GM21360 (cell line): ENCODE results near the gene ATP1B3.
"Not testable (repeated sequence)": the region's sequence is repeated elsewhere in the genome, so short reads cannot be mapped to it uniquely, and the experiment has no call there.

ENCODE experiments used
- ATAC-seq: cut with Tn5 transposase; IDR thresholded peaks from one replicate; pipeline ENCODE4 v1.9.1; 2021; ENCODE audit warnings: mild to moderate bottlenecking, moderate library complexity; ENCODE audit not compliant: unreplicated experiment

The ATP1B3 gene

GRCh38 chr3:141876381-141876890 is at the start of gene ATP1B3:
ATP1B3 (plus strand) TSS chr3:141876643; CDS start chr3:141876802, 159 bp downstream.
- ATAC-seq: peak; percentile 72

GRCh38 chr3:141828487-141828886 is 48.0 kb upstream of the ATP1B3 start:
- ATAC-seq: no peak

DNA sequence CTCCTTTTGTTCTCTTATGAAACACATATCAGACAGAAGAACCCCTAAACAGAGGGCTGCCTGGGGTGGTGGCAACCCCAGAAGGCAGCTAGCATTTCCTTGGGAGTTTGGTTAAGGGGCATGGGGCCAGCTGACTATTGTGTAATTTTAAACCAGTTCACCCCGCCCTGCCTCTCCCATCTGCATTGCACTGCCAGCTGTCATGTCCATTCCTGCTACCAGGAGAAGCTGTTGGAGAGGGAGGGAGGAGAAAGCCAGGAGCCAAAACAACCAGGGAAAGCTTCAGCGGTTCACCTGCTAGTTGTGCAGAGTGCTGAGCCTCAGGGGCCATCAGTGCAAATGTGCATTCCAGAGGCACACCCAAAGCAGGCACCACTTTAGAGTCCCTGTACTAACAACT is 47.6 kb upstream of the ATP1B3 start:
- ATAC-seq: no peak

DNA sequence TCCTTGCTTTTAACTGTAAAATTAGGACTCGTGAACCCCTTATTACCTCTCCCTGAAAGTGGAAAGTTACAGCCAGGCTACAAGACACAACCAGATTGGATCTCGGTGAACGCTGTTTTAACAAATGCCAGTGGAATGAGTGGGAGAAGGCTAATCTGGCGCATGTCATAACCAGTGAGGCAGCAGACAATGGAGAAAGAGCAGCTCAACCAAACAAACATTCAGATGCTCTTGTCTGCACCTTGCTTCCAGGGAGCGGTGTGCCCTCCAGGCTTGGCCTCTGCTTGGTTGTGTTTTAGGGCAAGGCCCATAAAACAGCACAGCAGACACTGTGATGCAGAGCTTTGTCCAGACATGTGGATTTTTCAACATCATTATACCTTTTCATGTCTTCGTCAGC is 45.9 kb upstream of the ATP1B3 start:
- ATAC-seq: no peak

DNA sequence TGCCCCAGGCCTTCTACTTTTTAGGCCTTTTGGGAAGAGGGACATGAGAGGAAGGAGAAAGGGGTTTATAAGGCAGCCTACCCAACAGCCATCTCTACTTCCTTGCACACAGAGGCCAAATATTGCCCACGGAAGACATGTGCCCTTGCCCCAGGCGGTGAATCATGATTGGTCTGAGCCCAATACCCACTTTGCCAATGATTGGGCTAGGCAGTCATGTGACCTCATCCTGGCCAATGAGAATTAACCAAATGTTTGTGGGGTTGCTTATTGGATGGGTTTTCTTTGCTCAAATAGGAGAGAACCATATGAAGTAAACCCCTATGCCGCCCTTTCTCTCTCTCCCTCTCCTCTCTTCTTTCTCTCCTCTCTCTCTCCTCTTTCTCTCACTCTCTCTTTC is 42.2 kb upstream of the ATP1B3 start:
- ATAC-seq: no peak

DNA sequence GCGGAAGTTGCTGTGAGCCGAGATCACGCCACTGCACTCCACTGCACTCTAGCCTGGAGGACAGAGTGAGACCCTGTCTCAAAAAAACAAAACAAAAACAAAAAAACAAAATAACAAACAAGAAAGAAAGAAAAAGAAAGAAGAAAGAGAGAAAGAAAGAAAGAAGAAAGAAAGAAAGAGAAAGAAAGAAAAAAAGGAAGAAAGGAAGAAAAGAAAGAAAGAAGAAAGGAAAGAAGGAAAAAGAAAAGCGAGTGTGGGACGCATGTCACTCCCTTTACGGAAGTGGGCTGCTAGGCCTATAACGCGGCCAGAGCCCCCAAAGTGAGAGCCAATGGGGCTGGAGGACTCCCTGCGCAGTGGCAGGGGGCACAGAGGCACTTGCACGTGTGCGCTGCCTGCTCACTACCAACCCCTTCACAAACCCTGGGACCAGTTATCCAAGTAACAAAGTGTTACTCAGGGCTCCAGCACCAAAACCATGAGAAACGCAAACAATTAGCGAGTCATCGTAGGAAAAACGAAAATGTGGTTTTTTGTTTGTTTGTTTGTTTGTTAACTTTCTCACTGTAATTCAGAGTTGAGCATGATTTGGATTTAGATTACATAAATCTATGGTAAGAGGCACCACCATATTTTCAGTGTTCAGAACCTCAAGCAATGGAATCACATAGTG is 40.8 kb upstream of the ATP1B3 start:
- ATAC-seq: no peak

GRCh38 chr3:141839389-141839788 is 37.1 kb upstream of the ATP1B3 start:
- ATAC-seq: no peak

DNA sequence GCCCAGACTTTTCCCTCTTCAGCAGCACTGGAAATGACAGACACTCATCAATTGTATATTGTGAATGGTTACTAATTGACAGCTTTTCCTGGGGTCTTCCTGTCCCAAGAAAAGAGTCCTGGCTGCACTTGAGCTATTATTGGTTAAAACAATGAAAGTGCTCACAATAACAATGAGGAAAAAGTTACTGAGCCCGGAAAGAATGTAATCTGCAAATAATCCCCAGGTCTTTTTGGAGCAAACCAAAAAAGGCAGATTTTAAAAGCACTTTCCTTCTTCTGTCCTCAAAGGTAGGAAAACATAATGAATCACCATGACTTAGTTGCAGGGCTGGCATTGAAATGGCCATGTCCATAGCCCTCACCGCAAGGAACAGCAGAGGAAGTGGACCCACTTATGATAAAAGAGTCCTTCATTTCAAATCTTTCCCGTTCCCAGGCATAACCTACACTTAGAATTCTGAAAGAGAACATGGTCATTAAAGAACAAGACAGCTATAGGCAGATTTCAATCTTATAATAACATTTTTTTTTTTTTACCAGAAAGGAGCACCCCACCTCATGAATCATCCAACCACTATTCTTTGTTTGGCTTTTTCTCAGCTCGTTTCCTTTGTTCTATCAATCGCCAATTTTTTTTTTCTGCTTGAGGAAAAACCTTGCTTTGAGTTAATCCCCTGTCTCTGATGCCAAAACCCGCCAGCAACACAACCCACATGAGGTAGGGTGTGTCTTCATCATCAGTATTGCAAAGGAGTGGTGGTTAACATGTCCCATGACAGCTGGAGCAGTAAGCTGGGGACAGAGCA is 35.5 kb upstream of the ATP1B3 start:
- ATAC-seq: no peak

GRCh38 chr3:141844108-141844507 is 32.3 kb upstream of the ATP1B3 start:
- no peak for ATAC-seq

DNA sequence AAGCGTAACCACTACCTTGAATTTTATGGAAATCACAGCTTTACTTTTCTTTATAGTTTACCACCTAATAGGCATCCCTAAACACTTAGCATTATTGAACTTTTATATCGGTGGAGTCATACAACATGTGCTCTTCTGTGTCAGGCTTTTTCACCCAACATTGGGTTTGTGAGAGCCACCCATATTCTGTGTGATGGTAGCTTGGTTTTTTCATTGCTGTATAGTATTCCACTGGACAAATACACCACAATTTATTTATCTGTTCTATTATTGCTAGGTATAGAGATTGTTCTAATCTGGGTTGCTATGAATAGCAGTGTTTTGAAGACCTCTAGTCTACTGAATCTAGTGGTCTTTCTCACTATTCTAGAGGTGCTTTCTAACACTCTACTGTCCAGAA is 31.6 kb upstream of the ATP1B3 start:
- no peak for ATAC-seq

DNA sequence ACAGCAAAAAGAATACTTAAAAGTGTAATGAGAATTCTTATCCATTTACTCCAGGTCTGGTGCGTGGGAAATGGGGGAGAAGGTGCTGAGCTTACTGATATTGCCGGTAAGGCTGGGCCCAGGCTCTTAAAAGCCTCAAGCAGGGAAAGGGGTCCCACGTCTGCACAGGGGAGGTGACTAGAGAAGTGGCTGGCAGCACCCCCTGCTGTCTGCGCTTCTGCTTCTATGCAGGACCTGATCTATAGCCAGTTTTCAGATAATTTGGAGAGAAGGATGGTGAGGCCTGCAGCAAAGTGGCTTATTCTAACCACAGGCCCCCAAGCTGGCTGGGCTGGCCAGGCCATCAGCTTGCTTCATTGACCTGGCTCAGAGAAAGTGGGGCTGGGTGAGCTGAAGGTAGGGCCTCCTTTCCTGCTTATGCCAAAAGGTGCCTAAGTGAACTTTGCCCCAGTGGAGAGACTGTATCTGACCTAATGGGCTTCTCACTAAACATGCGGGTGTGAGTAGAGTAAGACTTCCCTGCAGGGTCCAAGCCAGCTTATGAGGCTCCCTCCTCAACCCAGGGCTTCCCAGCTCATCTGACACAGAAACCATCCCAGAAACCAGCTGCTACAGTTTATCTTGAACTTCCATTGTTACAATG is 30.9 kb upstream of the ATP1B3 start:
- no peak for ATAC-seq

DNA sequence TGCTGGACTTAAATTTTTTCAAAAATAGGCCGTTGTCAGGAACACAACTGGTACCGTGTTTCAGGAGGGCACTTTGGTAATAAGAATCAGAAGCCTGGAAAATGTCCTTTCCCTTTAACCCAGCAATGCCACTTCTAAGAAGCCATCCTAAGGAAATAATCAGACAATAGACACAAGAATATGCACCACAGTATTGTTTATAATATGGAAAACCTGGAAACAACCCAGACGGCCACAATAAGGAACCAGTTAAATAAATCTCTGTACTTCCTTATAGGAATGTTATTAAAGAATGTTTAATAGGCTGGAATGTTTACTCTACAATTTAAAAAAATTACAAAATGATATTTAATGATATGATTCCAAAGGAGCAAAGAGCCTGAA is 30.4 kb upstream of the ATP1B3 start:
- ATAC-seq: no peak

- ATAC-seq: not testable (repeated sequence)
Measured at GRCh38 chr3:141848159-141848748, 28.2 kb upstream of the ATP1B3 start.

DNA sequence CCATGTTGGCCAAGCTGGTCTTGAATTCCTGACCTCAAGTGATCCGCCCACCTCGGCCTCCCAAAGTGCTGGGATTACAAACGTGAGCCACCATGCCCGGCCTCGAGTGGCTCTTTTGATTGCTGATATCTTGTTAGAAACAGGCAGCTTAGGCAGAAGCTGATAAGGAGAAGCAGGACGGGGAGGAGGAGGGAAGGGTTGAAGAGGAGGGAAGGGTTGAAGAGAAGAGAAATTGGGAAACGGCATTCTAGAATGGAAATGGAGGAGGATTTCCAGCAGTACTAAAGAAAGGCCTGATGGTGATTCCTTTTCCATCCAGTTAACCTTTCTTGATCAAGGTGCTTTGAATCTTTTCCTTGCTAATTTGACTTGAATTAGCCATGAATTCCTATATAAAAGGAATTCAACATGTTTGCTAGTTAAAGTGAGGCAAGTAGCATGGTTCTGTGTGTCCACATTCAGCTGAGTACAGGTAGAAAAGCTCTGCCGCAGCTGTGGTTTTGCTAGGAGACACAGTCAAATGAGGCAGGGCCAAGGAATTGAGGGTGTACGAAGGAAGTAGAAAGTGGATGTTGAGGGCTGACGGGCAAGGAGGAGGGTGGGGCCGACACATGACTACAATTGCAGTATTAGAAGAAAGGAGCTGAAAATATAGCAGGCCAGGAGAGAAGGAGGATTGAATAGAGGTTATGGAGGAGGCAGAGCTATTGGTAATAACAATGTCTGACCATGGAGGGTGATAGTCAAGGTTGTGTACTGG is 27.2 kb upstream of the ATP1B3 start:
- no peak for ATAC-seq

- no peak for ATAC-seq
Measured at GRCh38 chr3:141851411-141851810, 25.0 kb upstream of the ATP1B3 start.

- ATAC-seq: no peak
Measured at GRCh38 chr3:141853081-141853601, 23.3 kb upstream of the ATP1B3 start.

- no peak for ATAC-seq
Measured at GRCh38 chr3:141853629-141854168, 22.7 kb upstream of the ATP1B3 start.

- ATAC-seq: no peak
Measured at GRCh38 chr3:141854599-141854998, 21.8 kb upstream of the ATP1B3 start.

DNA sequence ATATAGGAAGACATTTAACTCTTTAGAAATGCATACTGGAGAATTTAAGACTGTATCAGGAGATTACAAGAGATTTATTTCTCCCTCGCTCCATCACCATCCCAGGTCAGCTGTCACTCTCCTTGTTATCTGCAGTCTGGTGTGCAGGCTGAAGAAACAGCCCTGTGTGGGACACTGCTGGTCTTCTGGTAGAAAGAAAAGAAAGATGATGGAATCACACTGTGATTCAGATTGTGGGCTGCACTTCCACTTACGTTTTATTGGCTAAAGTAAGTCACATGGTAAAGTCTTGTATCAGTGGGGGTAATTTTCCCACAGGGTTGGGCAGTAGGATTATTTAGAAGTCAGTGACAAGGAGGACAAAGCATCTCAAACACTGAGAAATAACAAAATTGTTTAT is 18.1 kb upstream of the ATP1B3 start:
- ATAC-seq: no peak

GRCh38 chr3:141859651-141860050 is 16.8 kb upstream of the ATP1B3 start:
- no peak for ATAC-seq
